Body of pancreas (tissue), 4 donors: Measurements from ENCODE around the gene USP10. TPM values are rescaled to one million over a fixed set of nuclear protein-coding genes. Genes with fewer than 3 reads are reported as not detected.

Experiments used
- ATAC-seq: fragments of 150-250 bp; one replicate; pipeline ENCODE4 v1.9.1; 2016
- DNase-seq, 4 donors: peaks; one replicate each; pipeline ENCODE4 v3.0.0-alpha.2; 2019
- H3K27ac ChIP-seq, 4 donors: fragments of 200-600 bp; sonication (generic); 1 replicate in 3 of 4; 2 replicates in 1 of 4; pipeline versions ENCODE4 v1.5.1 to v1.6.1; 2016 to 2019; ENCODE audit warnings: mild to moderate bottlenecking in 1 of 4, mixed read lengths in 1 of 4, moderate library complexity in 1 of 4
- H3K27me3 ChIP-seq, 2 donors: fragments of 200-600 bp; sonication (generic); one replicate each; pipeline ENCODE4 v1.6.0; 2016; ENCODE audit warnings: mild to moderate bottlenecking in 1 of 2
- H3K36me3 ChIP-seq, 2 donors: fragments of 200-600 bp; sonication (generic); replicated peaks in 1 of 2; 2 replicates each; pipeline ENCODE4 v1.5.1; 2016; ENCODE audit warnings: low read depth in 2 of 2; ENCODE audit not compliant: insufficient read depth in 1 of 2
- H3K4me1 ChIP-seq: fragments of 200-600 bp; sonication (generic); one replicate; pipeline ENCODE4 v1.6.0; 2016
- H3K4me3 ChIP-seq, 2 donors: fragments of 200-600 bp; sonication (generic); 1 replicate in 1 of 2; 2 replicates in 1 of 2; pipeline ENCODE4 v1.5.1; 2016 to 2019
- H3K9me3 ChIP-seq, 3 donors: fragments of 200-600 bp; sonication (generic); 1 replicate in 2 of 3; 2 replicates in 1 of 3; pipeline ENCODE4 v1.5.1; 2016
- POLR2A ChIP-seq, 3 donors: fragments of 450-650 bp; IDR thresholded peaks; one replicate each; pipeline ENCODE4 v1.6.1; 2016; ENCODE audit warnings: antibody characterized with exemption in 3 of 3, mild to moderate bottlenecking in 2 of 3
- WGBS, 2 donors: methylation state at CpG; one replicate each; pipeline ENCODE4 v1.1.5; 2017; 5-methylcytosine and 5-hydroxymethylcytosine counted together
- intact Hi-C: fragments of 100-400 bp; cut with DNase I; formaldehyde crosslinking; loops from one replicate; pipeline ENCODE4 v1.15.1; 2023
- total RNA-seq, 2 donors: library from RNA; depleted of rRNA; stranded (reverse); fragments of >200 nt; gene quantifications; one replicate each; pipeline ENCODE4 v1.1.0, GENCODE V29; 2016
- TF ChIP-seq, protein P1 (sequence below), 7 experiments: fragments of 450-650 bp in 4 of 7; fragments of 200-600 bp in 3 of 7; sonication (generic) in 3 of 7; IDR thresholded peaks; one replicate each; pipeline ENCODE4 v1.5.1; 2016 to 2019; ENCODE audit warnings: antibody characterized with exemption in 7 of 7

The USP10 gene
- total RNA-seq, 2 donors from 2014 or later: 24.6 to 32.3 TPM

GRCh38 chr16:84724606-84725309, 25.0 kb downstream of the USP10 start:
- Histone ChIP-seq H3K27ac (no peak overlapping the region), H3K4me1 (peaks cover 29% of the 10 kb centered on the region), H3K27me3 (no peaks in the 10 kb centered on the region), H3K36me3 (no peaks in the 10 kb centered on the region), H3K9me3 (no peaks in the 10 kb centered on the region), H3K4me3 (no peak overlapping the region)
- intact Hi-C loops: loop anchor here (10.0 kb wide), 1 partner anchor 210 kb away; no protein-coding TSS in a partner anchor
- DNase-seq (no peak), ATAC-seq (no peak)
- WGBS, 2 donors: 73 to 74% methylated on average over 6 of the region's 6 CpGs
- no peak for TF ChIP-seq POLR2A (IDR thresholded peaks at IDR 0.05)
- TF ChIP-seq, protein P1, sequence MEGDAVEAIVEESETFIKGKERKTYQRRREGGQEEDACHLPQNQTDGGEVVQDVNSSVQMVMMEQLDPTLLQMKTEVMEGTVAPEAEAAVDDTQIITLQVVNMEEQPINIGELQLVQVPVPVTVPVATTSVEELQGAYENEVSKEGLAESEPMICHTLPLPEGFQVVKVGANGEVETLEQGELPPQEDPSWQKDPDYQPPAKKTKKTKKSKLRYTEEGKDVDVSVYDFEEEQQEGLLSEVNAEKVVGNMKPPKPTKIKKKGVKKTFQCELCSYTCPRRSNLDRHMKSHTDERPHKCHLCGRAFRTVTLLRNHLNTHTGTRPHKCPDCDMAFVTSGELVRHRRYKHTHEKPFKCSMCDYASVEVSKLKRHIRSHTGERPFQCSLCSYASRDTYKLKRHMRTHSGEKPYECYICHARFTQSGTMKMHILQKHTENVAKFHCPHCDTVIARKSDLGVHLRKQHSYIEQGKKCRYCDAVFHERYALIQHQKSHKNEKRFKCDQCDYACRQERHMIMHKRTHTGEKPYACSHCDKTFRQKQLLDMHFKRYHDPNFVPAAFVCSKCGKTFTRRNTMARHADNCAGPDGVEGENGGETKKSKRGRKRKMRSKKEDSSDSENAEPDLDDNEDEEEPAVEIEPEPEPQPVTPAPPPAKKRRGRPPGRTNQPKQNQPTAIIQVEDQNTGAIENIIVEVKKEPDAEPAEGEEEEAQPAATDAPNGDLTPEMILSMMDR (IDR thresholded peaks at IDR 0.05): no peak

GRCh38 chr16:84725481-84726078, 25.8 kb downstream of the USP10 start:
- WGBS, 2 donors: 53 to 59% methylated on average over 9 of the region's 9 CpGs
- intact Hi-C loops: loop anchor here (10.0 kb wide), 1 partner anchor 211 kb away; no protein-coding TSS in a partner anchor
- H3K27me3 ChIP-seq: no peaks in the 10 kb centered on the region
- no peaks in the 10 kb centered on the region for H3K9me3 ChIP-seq
- H3K36me3 ChIP-seq: no peaks in the 10 kb centered on the region
- DNase-seq: no peak
- H3K27ac ChIP-seq: no peak overlapping the region
- no peak overlapping the region for H3K4me3 ChIP-seq
- ATAC-seq: peak; percentile 12
- TF ChIP-seq, protein P1 (IDR thresholded peaks at IDR 0.05): no peak
- TF ChIP-seq POLR2A (IDR thresholded peaks at IDR 0.05): no peak
- peaks cover 36% of the 10 kb centered on the region for H3K4me1 ChIP-seq

- DNase-seq (peak; percentile 86 to 93 (median 88)), ATAC-seq (peak; percentile 84)
- WGBS, 2 donors: 15 to 19% methylated on average over 12 of the region's 12 CpGs
- H3K4me3 ChIP-seq: no peak overlapping the region
- no peaks in the 10 kb centered on the region for H3K9me3 ChIP-seq
- TF ChIP-seq, protein P1 (IDR thresholded peaks at IDR 0.05): peak; percentile 78 to 91 (median 88)
- TF ChIP-seq POLR2A (IDR thresholded peaks at IDR 0.05): no peak
- H3K36me3 ChIP-seq: no peaks in the 10 kb centered on the region
- no peaks in the 10 kb centered on the region for H3K27me3 ChIP-seq
- H3K27ac ChIP-seq: no peak overlapping the region
- peaks cover 42% of the 10 kb centered on the region for H3K4me1 ChIP-seq
- intact Hi-C loops: loop anchor here (10.0 kb wide), 1 partner anchor 211 kb away; no protein-coding TSS in a partner anchor
Measured at GRCh38 chr16:84726079-84726668, 26.4 kb downstream of the USP10 start.

DNA sequence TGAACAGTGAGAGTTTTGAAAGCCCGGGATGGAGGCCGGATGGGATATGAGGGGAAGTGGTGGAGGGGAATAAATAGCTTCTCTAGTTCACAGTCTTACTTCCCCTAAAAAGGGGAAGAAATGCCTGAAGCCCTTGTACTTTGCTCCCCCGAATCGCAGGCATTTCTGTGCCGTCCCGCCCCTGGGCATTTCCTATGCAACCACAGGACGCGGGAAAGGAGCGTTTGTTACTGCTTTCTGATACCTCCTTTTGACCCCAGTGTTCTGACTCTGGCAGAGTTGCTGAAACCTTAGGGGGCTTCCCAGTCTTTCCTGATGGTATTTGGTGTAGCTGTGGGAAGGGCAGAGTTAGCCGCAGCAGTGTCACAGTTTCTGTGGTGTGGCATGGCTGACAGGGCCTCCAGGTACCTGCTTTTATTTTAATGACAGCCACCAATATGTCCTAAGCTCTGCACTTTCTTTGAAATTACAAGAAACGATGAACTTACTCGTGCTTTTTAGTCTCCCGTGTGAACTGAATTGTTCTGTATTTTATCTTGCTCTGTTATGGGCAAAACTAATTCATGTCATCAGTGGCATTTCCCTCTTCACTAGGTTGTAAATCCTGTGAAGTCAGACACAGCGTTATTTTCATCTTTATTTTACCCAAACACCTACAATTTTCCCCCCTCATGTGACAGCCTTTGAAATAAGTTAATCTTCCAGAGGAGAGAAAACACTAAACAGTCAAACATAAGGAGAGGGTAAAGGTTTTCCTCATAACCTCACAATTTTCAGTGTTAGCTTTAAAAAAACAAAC, 27.1 kb downstream of the USP10 start:
- Histone ChIP-seq H3K9me3 (no peaks in the 10 kb centered on the region), H3K36me3 (no peaks in the 10 kb centered on the region), H3K4me3 (no peak overlapping the region), H3K27me3 (no peaks in the 10 kb centered on the region), H3K4me1 (peaks cover 44% of the 10 kb centered on the region), H3K27ac (no peak overlapping the region)
- TF ChIP-seq, protein P1 (IDR thresholded peaks at IDR 0.05): no peak
- no peak for TF ChIP-seq POLR2A (IDR thresholded peaks at IDR 0.05)
- intact Hi-C loops: loop anchor here (10.0 kb wide), 1 partner anchor 212 kb away; no protein-coding TSS in a partner anchor
- WGBS, 2 donors: 59 to 78% methylated on average over 14 of the region's 14 CpGs
- peak in 1 of 4 donors; percentile 25 for DNase-seq
- ATAC-seq: no peak
